ENCODE measurements around the gene HMG20B.

- no peak for TF ChIP-seq POLR2A (IDR thresholded peaks at IDR 0.05)
- TF ChIP-seq, protein P1, sequence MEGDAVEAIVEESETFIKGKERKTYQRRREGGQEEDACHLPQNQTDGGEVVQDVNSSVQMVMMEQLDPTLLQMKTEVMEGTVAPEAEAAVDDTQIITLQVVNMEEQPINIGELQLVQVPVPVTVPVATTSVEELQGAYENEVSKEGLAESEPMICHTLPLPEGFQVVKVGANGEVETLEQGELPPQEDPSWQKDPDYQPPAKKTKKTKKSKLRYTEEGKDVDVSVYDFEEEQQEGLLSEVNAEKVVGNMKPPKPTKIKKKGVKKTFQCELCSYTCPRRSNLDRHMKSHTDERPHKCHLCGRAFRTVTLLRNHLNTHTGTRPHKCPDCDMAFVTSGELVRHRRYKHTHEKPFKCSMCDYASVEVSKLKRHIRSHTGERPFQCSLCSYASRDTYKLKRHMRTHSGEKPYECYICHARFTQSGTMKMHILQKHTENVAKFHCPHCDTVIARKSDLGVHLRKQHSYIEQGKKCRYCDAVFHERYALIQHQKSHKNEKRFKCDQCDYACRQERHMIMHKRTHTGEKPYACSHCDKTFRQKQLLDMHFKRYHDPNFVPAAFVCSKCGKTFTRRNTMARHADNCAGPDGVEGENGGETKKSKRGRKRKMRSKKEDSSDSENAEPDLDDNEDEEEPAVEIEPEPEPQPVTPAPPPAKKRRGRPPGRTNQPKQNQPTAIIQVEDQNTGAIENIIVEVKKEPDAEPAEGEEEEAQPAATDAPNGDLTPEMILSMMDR (IDR thresholded peaks at IDR 0.05) = no peak
- TF ChIP-seq POLR2AphosphoS5 (IDR thresholded peaks at IDR 0.05) = no peak
- no peak for TF ChIP-seq EP300 (IDR thresholded peaks at IDR 0.05)
These were observed 1.3 kb downstream of the HMG20B start for GRCh38 chr19:3573858-3574637.
